ENCODE data around the gene GALNT7.

DNA sequence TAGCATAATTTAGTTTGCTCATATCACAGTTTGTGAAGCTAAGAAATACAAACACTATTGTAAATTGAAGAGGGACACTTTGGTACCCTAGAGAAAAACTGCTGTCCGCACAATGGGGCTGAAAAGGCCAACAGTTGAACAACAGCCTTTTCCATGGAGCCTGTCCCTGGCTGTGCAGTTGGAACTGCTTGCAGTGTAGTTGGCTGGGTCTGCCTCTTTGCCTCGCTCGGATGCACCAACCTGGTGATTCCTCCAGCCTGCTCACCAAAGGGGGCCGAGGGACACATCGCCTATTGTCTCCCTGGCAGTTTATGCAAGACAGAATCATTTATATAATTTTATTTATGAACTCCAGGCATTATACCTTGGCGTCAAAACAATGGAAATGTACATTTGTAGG lies 16.5 kb upstream of the GALNT7 start:
- TF ChIP-seq, protein P1, sequence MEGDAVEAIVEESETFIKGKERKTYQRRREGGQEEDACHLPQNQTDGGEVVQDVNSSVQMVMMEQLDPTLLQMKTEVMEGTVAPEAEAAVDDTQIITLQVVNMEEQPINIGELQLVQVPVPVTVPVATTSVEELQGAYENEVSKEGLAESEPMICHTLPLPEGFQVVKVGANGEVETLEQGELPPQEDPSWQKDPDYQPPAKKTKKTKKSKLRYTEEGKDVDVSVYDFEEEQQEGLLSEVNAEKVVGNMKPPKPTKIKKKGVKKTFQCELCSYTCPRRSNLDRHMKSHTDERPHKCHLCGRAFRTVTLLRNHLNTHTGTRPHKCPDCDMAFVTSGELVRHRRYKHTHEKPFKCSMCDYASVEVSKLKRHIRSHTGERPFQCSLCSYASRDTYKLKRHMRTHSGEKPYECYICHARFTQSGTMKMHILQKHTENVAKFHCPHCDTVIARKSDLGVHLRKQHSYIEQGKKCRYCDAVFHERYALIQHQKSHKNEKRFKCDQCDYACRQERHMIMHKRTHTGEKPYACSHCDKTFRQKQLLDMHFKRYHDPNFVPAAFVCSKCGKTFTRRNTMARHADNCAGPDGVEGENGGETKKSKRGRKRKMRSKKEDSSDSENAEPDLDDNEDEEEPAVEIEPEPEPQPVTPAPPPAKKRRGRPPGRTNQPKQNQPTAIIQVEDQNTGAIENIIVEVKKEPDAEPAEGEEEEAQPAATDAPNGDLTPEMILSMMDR (IDR thresholded peaks at IDR 0.05; ENCODE audit: low read depth, low read length): no peak
- no peak for TF ChIP-seq EZH2phosphoT487 (IDR thresholded peaks at IDR 0.05; ENCODE audit: low read depth)
